ENCODE measurements around the gene CFAP251. TPM values are rescaled to one million over a fixed set of nuclear protein-coding genes. Genes with fewer than 3 reads are reported as not detected.

The CFAP251 gene
- polyA plus RNA-seq, 2 of the 4 experiments (the other 2 are of a cell fraction), result 0.94 to 1.4 TPM

- TF ChIP-seq SMC3 (IDR thresholded peaks at IDR 0.05) (peak; percentile 35; the same call in 2 of the 3 replicates), NPAS2 (CRISPR knock-in tag; IDR thresholded peaks at IDR 0.05; ENCODE audit: borderline replicate concordance) (no peak), RAD21 (conservative IDR thresholded peaks at IDR 0.05 in 1 of 2, IDR thresholded peaks at IDR 0.05 in 1 of 2) (peak in 1 of 2 experiments; percentile 34; a peak in 1 of 5 replicates), CTCF (IDR thresholded peaks at IDR 0.05) (peak; percentile 37), ZFP36 (IDR thresholded peaks at IDR 0.05; ENCODE audit: borderline replicate concordance, partially characterized antibody) (no peak), REST (IDR thresholded peaks at IDR 0.05) (no peak), TFCP2L1 (CRISPR knock-in tag; IDR thresholded peaks at IDR 0.05) (no peak)
- Histone ChIP-seq H3K4me3 (no peak overlapping the region), H3K4me1 (peaks cover 30% of the 10 kb centered on the region), H3K9me3 (no peaks in the 10 kb centered on the region), H3K4me2 (peak overlapping the region; percentile 58), H3K27ac (peak overlapping the region in 1 of 2 experiments; percentile 67; a peak in 1 of 6 replicates)
- ATAC-seq, result peak; percentile 70 to 85
- peak; percentile 49 to 72 for DNase-seq (ENCODE audit: low read depth in 1 of 2, low spot score in 1 of 2)
- ChIA-PET CTCF (interaction anchor here (0.7 to 9.1 kb wide), 5 partner anchors 19 to 563 kb away, joined by 3 to 195 read pairs (median 5); partner anchors contain the start of gene RHOF), POLR2A (no interaction called here)
- FAIRE-seq, result no peak
- 57% methylated on average over 7 of the region's 7 CpGs for WGBS (ENCODE audit: missing lambda C conversion rate)
Observed at GRCh38 chr12:121894633-121895032, 23.8 kb upstream of the CFAP251 start.

GRCh38 chr12:121898287-121898686 is 20.1 kb upstream of the CFAP251 start:
- ATAC-seq (no peak), FAIRE-seq (no peak), DNase-seq (ENCODE audit: low read depth in 1 of 2, low spot score in 1 of 2) (no peak)
- Histone ChIP-seq H3K4me3 (no peak overlapping the region), H3K4me2 (no peak overlapping the region), H3K4me1 (peaks cover 17% of the 10 kb centered on the region), H3K9me3 (no peaks in the 10 kb centered on the region), H3K27ac (0 out of 6 replicates have a peak overlapping the region, but pooled peaks of 1 of the 2 experiments have one; percentile 3)
- ChIA-PET CTCF (interaction anchor here (1.5 kb wide), 2 partner anchors 9 to 10 kb away, joined by 3 to 4 read pairs; no protein-coding TSS in a partner anchor), POLR2A (interaction anchor here (0.5 kb wide), 1 partner anchor 12 kb away, joined by 5 read pairs; no protein-coding TSS in a partner anchor)
- WGBS (ENCODE audit: missing lambda C conversion rate), result 61% methylated on average over 5 of the region's 5 CpGs
- TF ChIP-seq TP53 (CRISPR knock-in tag; IDR thresholded peaks at IDR 0.05) (no peak), CHD4 (IDR thresholded peaks at IDR 0.05; ENCODE audit: borderline replicate concordance) (no peak), KDM1A (IDR thresholded peaks at IDR 0.05; ENCODE audit: low read depth) (no peak), HOXB5 (CRISPR knock-in tag; IDR thresholded peaks at IDR 0.05) (no peak), JUN (IDR thresholded peaks at IDR 0.05) (no peak), POLR2A (IDR thresholded peaks at IDR 0.05; ENCODE audit: low read length) (no peak), ATOH8 (CRISPR knock-in tag; IDR thresholded peaks at IDR 0.05; ENCODE audit: low read depth) (no peak), RNF2 (IDR thresholded peaks at IDR 0.05; ENCODE audit: borderline replicate concordance, low read depth) (no peak), FOXS1 (CRISPR knock-in tag; IDR thresholded peaks at IDR 0.05) (no peak), ELK1 (IDR thresholded peaks at IDR 0.05; ENCODE audit: low read depth, low read length) (no peak), MAZ (IDR thresholded peaks at IDR 0.05; ENCODE audit: borderline replicate concordance, low read depth, low read length) (no peak), ZFP36 (IDR thresholded peaks at IDR 0.05; ENCODE audit: borderline replicate concordance, partially characterized antibody) (no peak), EP300 (IDR thresholded peaks at IDR 0.05) (no peak), PHF8 (IDR thresholded peaks at IDR 0.05; ENCODE audit: borderline replicate concordance, low read depth) (no peak), CHD2 (IDR thresholded peaks at IDR 0.05; ENCODE audit: low read length, partially characterized antibody) (no peak), CBX8 (IDR thresholded peaks at IDR 0.05) (no peak), CTCF (IDR thresholded peaks at IDR 0.05) (no peak), FOSL2 (IDR thresholded peaks at IDR 0.05) (no peak), FOSL2 (CRISPR knock-in tag; IDR thresholded peaks at IDR 0.05) (no peak), HMGXB4 (CRISPR knock-in tag; IDR thresholded peaks at IDR 0.05; ENCODE audit: borderline replicate concordance) (no peak)

All from A549 (cell line).